CD4-positive, alpha-beta T cell treated with Interleukin-4 for 4 hours (primary cell): ENCODE results near the gene PRR14L.

ENCODE experiments used
- DNase-seq: peaks from one replicate; pipeline ENCODE4 v3.0.0-alpha.2; 2020

PRR14L gene

DNA sequence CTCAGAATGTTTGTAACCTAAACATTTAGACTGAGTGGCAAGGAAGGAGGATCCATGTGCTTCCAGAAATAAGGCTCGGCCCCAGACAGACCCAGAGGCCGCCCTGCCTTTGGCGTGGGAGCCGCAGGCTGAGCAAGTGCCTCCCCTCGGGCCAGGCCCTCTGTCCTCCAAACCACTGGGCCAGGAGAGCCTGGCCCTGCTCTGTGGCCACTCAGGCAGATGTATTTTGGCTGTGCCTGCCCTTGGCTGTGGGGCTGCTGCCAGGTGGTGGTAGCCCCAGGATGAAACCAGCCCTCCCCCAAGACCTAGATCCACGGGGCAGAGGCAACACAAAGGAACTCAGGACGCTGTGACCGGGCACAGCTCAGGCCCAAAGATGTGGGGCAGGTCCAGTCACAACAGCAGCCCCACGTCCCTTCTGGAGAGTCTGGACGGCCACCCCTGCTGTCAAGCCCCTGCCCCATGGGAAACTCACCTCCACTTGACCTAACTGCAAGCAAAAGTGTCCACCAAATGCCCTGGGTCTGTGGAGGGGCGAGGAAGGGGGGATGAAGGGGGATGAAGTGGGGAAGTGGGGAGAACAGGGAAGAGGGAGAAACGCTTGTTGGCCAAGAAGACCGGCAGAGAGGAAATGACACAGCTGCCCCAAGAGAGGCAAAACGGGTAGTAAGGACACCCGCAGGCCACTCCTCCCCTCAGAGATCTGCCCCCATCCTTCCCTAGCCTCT, 111.9 kb downstream of the PRR14L start:
- no peak for DNase-seq

DNA sequence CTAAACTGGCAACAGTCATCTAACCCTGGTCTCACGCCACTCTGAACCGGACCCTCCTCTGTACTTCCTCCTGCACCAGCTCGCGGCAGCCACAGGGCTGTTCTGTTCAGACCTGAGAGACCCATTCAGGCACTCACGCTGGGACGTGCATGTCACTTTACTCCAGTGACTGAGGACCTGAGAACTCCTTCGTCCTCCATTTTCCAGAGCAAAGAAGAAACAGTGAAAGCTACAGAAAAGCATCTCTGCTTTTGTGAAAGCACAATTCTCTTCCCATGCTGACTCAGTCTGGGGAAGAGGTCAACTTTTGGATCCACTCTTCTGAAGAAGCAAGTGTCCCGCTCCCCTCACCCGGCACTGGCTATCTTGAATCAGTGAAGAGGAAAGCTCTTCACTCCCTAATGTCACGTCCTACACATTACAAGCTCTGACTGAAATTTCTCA, 112.5 kb downstream of the PRR14L start:
- DNase-seq, result no peak

GRCh38 chr22:31635638-31636306, 114.2 kb downstream of the PRR14L start:
- DNase-seq, result no peak

- DNase-seq, result no peak
These were observed 118.5 kb downstream of the PRR14L start for GRCh38 chr22:31631436-31631835.
